NCI-H1105 (cell line): ENCODE results near the gene TNFRSF8.

Experiments used
- DNase-seq: peaks from one replicate; lab custom pipeline; 2025; lab: John Stamatoyannopoulos, UW

TNFRSF8 gene

DNA sequence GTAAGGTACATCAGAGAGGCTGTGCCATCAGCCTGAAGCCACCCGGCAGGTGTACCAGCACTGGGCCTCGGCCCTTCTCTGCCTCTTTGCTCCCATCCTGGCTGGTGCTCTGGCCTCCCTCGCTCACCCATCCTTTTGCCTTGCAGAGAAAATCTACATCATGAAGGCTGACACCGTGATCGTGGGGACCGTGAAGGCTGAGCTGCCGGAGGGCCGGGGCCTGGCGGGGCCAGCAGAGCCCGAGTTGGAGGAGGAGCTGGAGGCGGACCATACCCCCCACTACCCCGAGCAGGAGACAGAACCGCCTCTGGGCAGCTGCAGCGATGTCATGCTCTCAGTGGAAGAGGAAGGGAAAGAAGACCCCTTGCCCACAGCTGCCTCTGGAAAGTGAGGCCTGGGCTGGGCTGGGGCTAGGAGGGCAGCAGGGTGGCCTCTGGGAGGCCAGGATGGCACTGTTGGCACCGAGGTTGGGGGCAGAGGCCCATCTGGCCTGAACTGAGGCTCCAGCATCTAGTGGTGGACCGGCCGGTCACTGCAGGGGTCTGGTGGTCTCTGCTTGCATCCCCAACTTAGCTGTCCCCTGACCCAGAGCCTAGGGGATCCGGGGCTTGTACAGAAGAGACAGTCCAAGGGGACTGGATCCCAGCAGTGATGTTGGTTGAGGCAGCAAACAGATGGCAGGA is 79.2 kb downstream of the TNFRSF8 start:
- DNase-seq: no peak

DNA sequence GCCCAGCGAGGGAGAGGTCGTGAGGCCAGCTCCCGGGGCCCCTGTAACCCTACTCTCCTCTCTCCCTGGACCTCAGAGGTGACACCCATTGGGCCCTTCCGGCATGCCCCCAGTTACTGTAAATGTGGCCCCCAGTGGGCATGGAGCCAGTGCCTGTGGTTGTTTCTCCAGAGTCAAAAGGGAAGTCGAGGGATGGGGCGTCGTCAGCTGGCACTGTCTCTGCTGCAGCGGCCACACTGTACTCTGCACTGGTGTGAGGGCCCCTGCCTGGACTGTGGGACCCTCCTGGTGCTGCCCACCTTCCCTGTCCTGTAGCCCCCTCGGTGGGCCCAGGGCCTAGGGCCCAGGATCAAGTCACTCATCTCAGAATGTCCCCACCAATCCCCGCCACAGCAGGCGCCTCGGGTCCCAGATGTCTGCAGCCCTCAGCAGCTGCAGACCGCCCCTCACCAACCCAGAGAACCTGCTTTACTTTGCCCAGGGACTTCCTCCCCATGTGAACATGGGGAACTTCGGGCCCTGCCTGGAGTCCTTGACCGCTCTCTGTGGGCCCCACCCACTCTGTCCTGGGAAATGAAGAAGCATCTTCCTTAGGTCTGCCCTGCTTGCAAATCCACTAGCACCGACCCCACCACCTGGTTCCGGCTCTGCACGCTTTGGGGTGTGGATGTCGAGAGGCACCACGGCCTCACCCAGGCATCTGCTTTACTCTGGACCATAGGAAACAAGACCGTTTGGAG is 80.0 kb downstream of the TNFRSF8 start:
- DNase-seq: no peak

GRCh38 chr1:12143631-12144155 is 80.6 kb downstream of the TNFRSF8 start:
- DNase-seq: no peak

DNA sequence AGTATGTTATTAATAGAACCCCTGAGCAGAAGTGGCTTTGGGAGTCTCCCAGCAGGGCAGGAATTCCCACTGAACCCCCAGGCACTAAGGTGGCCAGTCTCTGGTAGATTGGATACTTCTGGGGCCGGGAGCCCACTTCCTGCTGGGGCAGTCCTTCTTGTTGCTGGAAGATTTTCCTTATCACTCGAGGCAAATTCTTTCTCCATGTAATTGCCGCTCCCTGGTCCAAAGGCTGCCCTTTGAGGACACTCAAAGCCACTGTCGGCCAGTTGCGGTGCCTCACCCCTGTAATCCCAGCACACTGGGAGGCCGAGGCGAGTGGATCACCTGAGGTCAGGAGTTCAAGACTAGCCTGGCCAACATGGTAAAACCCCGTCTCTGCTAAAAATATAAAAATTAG is 81.1 kb downstream of the TNFRSF8 start:
- no peak for DNase-seq

DNA sequence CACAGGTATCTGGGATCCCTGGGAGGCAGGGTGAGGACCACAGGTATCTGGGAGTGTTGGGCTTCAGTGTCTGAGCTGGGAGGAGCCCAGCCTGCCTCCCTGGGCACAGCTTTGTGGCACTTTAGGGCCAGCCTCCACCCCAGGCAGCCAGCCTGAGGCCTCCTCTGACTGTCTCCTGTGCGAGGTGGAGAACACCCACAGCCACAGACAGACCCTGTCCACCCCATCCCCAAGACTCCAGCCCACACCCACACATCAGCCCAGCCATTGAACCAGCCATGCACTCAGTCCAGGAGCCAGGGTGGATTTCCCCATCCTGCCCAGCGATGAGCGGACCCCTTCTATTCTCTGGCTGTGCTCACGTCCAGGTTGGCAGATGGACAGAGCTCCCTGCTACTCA is 81.9 kb downstream of the TNFRSF8 start:
- DNase-seq: no peak

DNA sequence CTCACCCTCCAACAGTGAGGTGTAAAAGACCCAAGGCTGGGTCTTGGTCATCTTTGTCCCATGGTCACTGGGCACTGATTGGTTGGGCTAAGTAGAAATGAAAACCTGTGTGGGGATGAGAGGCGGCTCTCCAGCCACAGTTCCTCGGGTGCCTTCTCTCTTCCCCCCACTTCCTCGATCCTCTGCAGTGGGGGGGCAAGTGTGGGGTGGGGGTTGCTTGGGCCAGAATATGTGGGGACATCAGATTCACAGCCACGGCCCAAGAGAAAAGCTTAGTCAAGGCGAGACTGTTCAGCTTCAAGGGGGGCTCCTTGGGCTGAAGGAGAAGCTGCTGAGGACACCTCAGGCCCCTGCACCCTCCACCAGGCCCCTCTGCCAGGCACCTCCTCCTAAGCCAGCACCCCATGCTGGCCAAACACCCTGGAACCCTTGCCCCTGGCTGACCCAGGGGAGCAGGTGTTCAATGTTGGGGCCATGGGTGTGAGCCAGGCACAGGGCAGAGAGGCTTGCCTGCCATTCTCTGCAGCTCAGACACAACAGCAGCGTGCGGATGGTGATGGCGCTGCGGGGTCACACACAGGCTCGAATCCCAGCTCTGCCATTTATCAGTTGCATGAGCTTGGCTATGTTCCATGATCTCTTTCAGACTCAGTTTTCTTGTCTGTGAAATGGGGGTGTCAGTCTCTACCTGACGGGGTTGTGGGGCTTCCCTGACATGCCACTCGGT is 82.7 kb downstream of the TNFRSF8 start:
- DNase-seq: no peak

DNA sequence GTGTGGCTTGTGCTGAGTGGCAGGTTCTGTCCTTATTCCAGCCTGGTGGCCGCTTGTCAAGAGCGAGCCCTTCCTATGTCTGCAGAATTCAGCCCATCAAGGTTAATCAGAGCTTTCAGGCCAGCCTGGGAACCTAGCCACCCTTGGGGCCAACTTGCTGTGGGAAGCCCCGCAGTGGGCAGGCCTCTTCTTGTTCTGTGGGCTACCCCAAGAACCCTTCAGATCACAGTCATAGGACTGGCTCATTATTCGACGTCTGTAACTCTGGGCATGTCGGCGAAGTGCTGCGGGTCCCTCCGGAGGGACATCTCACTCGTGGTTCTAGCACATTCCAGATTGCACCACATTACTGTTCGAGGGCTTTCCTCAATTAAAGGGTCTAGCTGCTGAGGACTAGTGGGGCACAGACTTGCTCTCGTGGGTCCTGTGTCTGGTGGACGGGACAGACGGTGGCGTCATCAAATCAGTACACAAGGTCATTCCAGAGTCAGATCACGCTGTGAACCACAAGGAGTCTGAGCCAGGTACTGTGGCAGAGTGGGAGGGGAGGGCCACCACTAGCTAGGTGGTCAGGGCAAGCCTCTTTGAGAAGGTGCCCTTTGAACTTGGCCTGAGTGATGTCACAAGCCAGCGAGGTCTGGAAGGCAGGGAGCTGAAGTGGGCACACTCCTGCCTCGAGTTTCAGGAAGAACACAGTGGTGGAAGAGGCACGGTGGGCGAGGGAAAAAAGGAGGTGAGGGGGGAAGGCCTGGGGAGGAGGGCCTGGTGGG is 83.4 kb downstream of the TNFRSF8 start:
- DNase-seq: no peak

DNA sequence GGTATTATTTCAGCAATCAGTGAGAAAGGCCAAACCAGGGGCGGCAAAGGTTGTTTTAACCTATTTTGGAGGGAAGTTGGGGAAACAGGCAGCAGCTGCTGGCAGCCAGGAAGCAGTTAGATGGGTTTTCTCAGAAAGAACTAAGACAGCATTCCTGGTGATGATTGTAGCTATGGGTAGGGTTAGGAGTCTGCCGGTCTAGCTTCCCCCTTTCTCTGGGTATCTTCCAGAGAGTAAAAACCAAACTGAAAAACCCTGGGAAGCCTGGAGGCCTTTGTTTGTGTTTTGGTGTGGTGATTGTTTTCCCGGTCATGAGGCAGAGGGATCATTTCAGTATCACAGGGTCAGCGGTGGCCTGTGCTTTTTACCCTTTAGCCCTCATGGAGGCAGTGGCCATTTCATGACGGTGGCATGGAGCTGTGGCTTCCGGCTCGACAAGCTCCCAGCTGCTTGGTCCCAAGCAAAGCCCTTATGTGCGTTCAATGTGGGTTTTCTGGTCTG is 84.1 kb downstream of the TNFRSF8 start:
- no peak for DNase-seq

- no peak for DNase-seq
Measured at GRCh38 chr1:12148160-12148957, 85.3 kb downstream of the TNFRSF8 start.

GRCh38 chr1:12148958-12149790 is 86.1 kb downstream of the TNFRSF8 start:
- DNase-seq: no peak

DNA sequence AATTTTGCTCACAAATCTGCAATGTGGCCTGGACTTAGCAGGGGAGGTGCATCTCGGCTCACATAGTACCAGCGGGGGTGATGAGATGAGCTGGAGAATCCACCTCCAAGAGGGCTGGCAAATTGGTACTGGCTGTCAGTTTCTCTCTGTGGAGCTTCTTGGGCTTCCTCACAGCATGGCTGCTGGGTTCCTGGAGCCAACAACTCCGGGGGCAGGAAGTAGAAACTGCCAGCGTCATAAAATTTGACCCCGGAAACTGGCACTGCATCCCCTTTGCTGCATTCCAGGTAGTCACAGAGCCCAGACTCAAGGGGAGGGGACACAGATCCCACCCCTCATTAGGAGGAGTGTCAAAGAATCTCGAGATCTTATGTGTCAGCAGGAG is 86.7 kb downstream of the TNFRSF8 start:
- no peak for DNase-seq

DNA sequence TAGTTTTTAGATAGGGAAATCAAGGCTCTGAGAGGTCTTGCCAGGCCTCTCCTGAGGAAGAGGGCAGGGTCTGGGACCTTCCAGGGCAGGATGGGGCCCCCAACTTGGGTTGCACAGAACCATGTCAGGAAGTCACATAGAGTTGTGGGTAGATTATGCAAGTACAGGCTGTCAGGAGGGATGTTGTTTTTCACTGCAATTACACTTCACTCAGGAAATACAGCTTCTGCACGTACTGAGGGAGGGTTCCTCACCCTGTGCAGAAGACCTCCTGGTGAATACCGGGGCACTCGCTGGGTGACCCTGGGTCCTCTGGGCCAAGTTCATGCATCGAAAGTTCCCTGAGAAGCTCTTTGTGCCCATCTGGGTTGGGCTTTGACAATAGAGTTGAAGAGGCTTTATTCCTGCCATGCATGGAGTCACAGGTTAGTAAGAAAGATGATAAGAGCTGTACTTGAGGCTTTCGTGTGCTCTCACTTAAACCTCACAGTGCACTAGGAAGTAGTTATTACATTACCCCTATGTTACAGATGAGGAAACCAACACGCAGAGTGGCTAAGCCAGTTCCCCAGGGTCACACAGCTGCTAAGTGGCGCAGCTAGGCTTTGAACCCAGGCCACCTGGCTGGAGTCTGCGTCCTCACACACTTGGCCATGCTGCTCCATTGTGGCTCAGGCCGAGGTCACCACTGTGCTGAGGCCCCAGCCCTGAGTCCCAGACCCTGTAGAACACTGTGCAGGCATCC is 87.5 kb downstream of the TNFRSF8 start:
- no peak for DNase-seq

GRCh38 chr1:12151465-12151864 is 88.4 kb downstream of the TNFRSF8 start:
- no peak for DNase-seq

DNA sequence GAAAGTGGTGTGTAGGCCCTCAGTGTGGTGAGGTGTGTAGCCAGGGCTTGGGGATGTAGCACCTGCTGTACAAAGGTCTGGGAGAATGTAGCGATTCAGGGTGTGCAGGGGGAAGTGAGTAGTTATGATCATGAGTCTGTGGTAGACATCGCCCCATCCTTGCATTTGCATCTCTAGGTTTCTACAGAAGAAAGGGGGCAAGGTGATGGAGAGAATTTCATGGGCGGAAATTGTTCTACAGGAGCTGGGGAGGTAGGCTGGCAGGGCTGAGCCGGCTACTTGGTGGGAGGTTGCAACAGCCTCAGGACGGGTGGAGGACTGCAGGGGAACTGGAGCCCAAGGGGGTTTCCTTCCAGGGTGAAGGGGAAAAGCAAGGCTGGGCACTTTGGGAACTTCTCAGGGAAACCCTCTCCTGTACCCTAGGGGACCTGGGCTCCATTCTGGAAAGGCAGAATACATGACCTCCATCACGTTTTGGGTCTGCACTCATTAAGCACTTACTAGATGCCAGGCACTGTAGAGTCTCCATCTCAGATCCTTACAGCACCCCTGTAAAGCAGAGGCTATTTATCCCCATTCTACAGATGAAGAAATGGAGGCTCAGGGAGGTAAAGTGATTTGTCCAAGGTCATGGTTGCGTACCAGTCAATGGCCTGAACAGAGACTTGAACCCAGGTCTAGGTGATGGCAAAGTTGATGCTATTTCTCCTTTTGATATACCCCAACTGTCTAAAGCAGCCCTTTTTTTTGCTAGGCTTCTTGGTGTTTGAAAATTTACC is 89.2 kb downstream of the TNFRSF8 start:
- no peak for DNase-seq

DNA sequence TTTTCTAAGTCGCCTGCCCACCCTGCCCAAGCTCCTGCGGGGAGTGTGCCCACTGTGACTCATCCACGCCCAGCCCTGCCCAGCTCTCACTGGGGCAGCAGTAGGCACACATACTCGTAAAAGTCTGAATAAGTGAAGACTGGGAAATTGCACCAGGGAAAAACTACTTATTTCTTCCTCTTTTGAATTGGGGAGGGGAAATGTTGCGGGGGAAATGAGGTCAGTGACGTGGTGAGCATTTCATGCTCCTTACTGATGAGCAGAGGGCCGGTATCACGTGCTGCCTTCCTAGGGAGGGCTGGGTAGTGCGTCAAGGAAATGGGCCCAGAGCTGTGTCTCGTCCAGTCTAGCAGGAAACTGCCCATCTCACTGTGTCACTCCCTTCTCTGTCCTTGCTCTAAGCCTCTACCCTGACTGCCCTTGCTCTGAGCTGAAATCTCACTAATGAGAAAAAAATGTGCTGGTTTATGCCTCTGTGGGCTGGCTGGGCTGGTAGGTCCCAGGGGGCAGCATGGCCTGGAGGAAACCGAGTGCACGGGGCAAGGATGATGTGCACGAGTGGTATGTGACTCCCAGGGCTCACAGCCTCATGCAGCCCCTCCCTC is 90.2 kb downstream of the TNFRSF8 start:
- DNase-seq: no peak

DNA sequence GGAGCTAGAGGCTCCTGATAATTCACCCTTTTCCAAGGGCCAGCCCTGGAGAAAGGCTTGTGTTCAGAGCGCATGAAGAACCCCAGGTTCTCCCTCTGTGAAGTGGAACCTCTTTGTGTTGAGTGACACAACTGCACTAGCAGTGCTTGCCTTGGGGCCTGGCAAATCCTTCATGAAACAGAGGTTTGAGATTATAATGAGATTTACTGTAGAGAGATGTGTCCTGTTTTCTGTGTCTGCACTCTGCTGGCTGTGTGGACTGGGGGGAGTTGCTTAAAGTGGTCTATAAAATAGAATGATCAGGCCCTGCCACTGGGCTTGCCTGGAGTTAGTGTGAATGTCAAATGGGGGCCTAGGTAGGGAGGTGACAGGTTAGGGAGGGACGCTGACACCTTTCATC is 92.2 kb downstream of the TNFRSF8 start:
- no peak for DNase-seq

GRCh38 chr1:12157366-12158231 is 94.5 kb downstream of the TNFRSF8 start:
- no peak for DNase-seq
